Neural crest cell (in vitro differentiated cells): Measurements from ENCODE around the gene CEP128. TPM values are rescaled to one million over a fixed set of nuclear protein-coding genes. Genes with fewer than 3 reads are reported as not detected.

ENCODE experiments used
- DNase-seq: peaks from one replicate; pipeline ENCODE4 v3.0.0; 2021; ENCODE audit warnings: low read depth, mixed read lengths, low spot score
- H3K27ac Mint-ChIP-seq: one replicate; pipeline ENCODE4 v1.8.0; 2021; ENCODE audit warnings: mild to moderate bottlenecking, mixed read lengths; ENCODE audit not compliant: unreplicated experiment
- H3K27me3 Mint-ChIP-seq: 2 replicates; pipeline ENCODE4 v1.8.0; 2021; ENCODE audit warnings: low read depth, mild to moderate bottlenecking, mixed read lengths
- H3K36me3 Mint-ChIP-seq: 2 replicates; pipeline ENCODE4 v1.8.0; 2021; ENCODE audit warnings: low read depth, mild to moderate bottlenecking, mixed read lengths
- H3K4me1 Mint-ChIP-seq: 2 replicates; pipeline ENCODE4 v1.8.0; 2021; ENCODE audit warnings: mixed read lengths
- H3K4me3 Mint-ChIP-seq: one replicate; pipeline ENCODE4 v1.8.0; 2021; ENCODE audit warnings: mild to moderate bottlenecking, mixed read lengths
- H3K9me3 Mint-ChIP-seq: 2 replicates; pipeline ENCODE4 v1.8.0; 2021; ENCODE audit warnings: mixed read lengths
- CTCF ChIP-seq: fragments of 200-600 bp; sonication (generic); conservative IDR thresholded peaks from 2 replicates; pipeline ENCODE4 v1.5.0; 2021; ENCODE audit warnings: antibody characterized with exemption, mild to moderate bottlenecking
- total RNA-seq: library from RNA; stranded (reverse); gene quantifications from 2 replicates; pipeline ENCODE4 v1.2.1, GENCODE V29; 2021

CEP128 gene
- total RNA-seq, 1 donor from 2014 or later, result 25.8 TPM

DNA sequence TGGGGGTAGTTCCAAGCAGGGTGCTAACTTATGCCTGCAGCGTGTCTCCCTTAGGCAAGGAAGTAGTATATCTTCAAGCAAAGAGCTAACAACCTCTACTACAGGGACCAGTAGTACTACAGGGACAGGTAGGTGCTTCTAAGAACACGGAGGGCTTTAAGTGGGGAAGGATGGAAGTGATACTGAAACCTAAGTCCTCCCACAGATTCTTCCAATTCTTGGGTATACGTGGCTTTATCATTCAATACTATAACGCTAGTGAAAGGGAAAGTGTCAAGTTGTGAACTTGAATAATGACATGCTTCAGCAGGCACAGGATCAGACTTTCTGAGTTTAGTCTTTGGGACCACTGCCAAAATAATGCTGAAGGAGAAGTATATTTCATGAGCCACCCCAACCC lies 241.7 kb downstream of the CEP128 start:
- no peaks in the 10 kb centered on the region for H3K9me3 Mint-ChIP-seq

GRCh38 chr14:80698974-80699373 lies 242.6 kb downstream of the CEP128 start:
- Mint-ChIP-seq H3K36me3 (peaks cover 10% of the 10 kb centered on the region), H3K9me3 (peaks cover 5% of the 10 kb centered on the region), H3K4me3 (no peak overlapping the region), H3K4me1 (no peaks in the 10 kb centered on the region), H3K27me3 (no peaks in the 10 kb centered on the region), H3K27ac (no peak overlapping the region)
- no peak for DNase-seq
- TF ChIP-seq CTCF, result no peak

More for the DNA sequence above, 241.7 kb downstream of the CEP128 start:
- Mint-ChIP-seq H3K27ac (no peak overlapping the region), H3K4me3 (no peak overlapping the region), H3K27me3 (no peaks in the 10 kb centered on the region), H3K4me1 (no peaks in the 10 kb centered on the region), H3K36me3 (peaks cover 5% of the 10 kb centered on the region)
- no peak for DNase-seq
- no peak for TF ChIP-seq CTCF

DNA sequence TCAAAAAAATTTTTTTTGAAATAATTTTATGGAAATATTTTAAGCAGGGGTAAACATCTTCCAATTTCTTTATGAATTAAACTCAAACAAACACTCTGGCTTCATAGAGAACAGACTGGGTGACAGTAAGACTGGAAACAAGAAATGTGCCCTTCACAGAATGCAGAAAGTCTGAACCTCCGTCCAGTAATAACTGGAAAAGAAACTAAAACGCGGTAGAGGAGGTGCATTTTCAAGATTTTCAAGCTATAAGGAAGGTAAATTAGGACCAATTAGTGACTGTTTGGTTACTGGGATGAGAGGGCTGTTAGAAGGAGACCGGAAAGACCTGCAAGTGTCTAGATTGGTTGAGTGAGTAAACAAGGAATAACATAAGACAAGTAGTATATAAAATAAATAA lies 245.7 kb downstream of the CEP128 start:
- H3K27me3 Mint-ChIP-seq, result no peaks in the 10 kb centered on the region
- H3K27ac Mint-ChIP-seq, result no peak overlapping the region
- no peak for TF ChIP-seq CTCF
- DNase-seq, result no peak
- H3K36me3 Mint-ChIP-seq, result peaks cover 9% of the 10 kb centered on the region
- H3K9me3 Mint-ChIP-seq, result peaks cover 5% of the 10 kb centered on the region
- no peaks in the 10 kb centered on the region for H3K4me1 Mint-ChIP-seq
- no peak overlapping the region for H3K4me3 Mint-ChIP-seq

GRCh38 chr14:80692903-80693302 lies 248.6 kb downstream of the CEP128 start:
- no peak for DNase-seq
- H3K36me3 Mint-ChIP-seq, result peaks cover 9% of the 10 kb centered on the region
- TF ChIP-seq CTCF, result no peak
- no peak overlapping the region for H3K27ac Mint-ChIP-seq
- no peaks in the 10 kb centered on the region for H3K4me1 Mint-ChIP-seq
- H3K9me3 Mint-ChIP-seq, result peaks cover 5% of the 10 kb centered on the region
- no peaks in the 10 kb centered on the region for H3K27me3 Mint-ChIP-seq
- no peak overlapping the region for H3K4me3 Mint-ChIP-seq

- H3K36me3 Mint-ChIP-seq, result peaks cover 50% of the 10 kb centered on the region
- H3K4me3 Mint-ChIP-seq, result no peak overlapping the region
- H3K27me3 Mint-ChIP-seq, result no peaks in the 10 kb centered on the region
- peaks cover 21% of the 10 kb centered on the region for H3K9me3 Mint-ChIP-seq
- H3K4me1 Mint-ChIP-seq, result no peaks in the 10 kb centered on the region
- DNase-seq, result no peak
- H3K27ac Mint-ChIP-seq, result no peak overlapping the region
- TF ChIP-seq CTCF, result no peak
These were observed 259.9 kb downstream of the CEP128 start for GRCh38 chr14:80681651-80682050.

- no peak for TF ChIP-seq CTCF
- peaks cover 45% of the 10 kb centered on the region for H3K36me3 Mint-ChIP-seq
- H3K27ac Mint-ChIP-seq, result no peak overlapping the region
- peaks cover 19% of the 10 kb centered on the region for H3K9me3 Mint-ChIP-seq
- H3K4me1 Mint-ChIP-seq, result no peaks in the 10 kb centered on the region
- no peak overlapping the region for H3K4me3 Mint-ChIP-seq
- DNase-seq, result no peak
- no peaks in the 10 kb centered on the region for H3K27me3 Mint-ChIP-seq
These were observed 262.3 kb downstream of the CEP128 start for GRCh38 chr14:80679273-80679672.
